Measurements from ENCODE around the gene IFT27.

IFT27 gene

DNA sequence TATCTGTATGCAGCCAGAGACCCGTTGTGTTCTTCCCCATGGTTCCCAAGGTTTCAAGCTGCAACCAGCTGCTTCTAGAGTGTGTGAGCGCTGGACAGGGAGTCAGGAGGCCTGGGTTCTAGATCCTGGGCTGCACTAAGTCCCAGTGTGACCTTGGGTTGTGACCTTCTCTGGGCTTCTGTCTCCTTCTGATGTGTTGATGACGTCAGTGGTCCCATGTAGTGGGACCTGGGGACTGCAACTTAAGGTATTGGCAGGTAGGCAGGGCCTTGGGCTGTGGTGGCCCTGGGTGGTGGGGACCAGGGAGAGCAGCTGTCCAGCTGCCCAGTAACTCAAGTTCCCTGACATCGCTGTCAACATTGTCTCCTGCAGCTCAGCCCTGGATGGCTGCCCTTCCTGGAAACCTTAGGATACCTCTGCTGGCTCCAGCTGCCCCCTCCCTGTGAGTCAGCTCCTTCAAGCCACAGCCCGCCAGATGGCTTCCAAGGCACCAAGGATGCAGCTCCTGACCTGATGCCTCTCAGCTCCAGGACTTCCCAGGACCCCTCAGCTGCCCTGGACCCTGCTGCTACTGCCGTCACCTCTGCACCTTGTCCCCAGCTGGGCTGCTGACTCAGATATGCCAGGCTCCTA is 42.2 kb upstream of the IFT27 start:
- Histone ChIP-seq H3K36me3 (no peaks in the 10 kb centered on the region), H3K4me3 (ENCODE audit: low read depth, low read length) (no peak overlapping the region), H3K4me1 (no peaks in the 10 kb centered on the region), H3K9me3 (no peaks in the 10 kb centered on the region), H3K27me3 (peaks cover 68% of the 10 kb centered on the region)
- DNase-seq: no peak
- TF ChIP-seq, protein P1, sequence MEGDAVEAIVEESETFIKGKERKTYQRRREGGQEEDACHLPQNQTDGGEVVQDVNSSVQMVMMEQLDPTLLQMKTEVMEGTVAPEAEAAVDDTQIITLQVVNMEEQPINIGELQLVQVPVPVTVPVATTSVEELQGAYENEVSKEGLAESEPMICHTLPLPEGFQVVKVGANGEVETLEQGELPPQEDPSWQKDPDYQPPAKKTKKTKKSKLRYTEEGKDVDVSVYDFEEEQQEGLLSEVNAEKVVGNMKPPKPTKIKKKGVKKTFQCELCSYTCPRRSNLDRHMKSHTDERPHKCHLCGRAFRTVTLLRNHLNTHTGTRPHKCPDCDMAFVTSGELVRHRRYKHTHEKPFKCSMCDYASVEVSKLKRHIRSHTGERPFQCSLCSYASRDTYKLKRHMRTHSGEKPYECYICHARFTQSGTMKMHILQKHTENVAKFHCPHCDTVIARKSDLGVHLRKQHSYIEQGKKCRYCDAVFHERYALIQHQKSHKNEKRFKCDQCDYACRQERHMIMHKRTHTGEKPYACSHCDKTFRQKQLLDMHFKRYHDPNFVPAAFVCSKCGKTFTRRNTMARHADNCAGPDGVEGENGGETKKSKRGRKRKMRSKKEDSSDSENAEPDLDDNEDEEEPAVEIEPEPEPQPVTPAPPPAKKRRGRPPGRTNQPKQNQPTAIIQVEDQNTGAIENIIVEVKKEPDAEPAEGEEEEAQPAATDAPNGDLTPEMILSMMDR (IDR thresholded peaks at IDR 0.05; ENCODE audit: low read depth, low read length): no peak

DNA sequence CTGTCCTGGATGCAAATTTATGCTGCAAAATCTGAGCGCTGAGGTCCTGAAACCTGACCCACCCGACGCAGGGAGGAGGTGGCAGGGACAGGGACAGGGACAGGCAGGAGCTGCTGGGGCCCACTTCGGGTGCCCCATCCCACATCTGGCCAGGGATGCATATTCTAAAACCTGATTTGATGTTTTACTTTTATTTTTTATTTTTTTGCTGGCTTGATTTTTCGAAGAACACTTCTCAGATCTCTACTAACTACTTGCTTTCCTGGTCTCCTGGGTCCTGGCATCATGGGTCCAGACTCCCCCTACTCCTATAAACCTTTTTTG is 41.6 kb upstream of the IFT27 start:
- TF ChIP-seq, protein P1 (IDR thresholded peaks at IDR 0.05; ENCODE audit: low read depth, low read length): no peak
- no peaks in the 10 kb centered on the region for H3K9me3 ChIP-seq
- DNase-seq: no peak
- no peaks in the 10 kb centered on the region for H3K4me1 ChIP-seq
- no peak overlapping the region for H3K4me3 ChIP-seq (ENCODE audit: low read depth, low read length)
- peaks cover 72% of the 10 kb centered on the region for H3K27me3 ChIP-seq
- no peaks in the 10 kb centered on the region for H3K36me3 ChIP-seq

DNA sequence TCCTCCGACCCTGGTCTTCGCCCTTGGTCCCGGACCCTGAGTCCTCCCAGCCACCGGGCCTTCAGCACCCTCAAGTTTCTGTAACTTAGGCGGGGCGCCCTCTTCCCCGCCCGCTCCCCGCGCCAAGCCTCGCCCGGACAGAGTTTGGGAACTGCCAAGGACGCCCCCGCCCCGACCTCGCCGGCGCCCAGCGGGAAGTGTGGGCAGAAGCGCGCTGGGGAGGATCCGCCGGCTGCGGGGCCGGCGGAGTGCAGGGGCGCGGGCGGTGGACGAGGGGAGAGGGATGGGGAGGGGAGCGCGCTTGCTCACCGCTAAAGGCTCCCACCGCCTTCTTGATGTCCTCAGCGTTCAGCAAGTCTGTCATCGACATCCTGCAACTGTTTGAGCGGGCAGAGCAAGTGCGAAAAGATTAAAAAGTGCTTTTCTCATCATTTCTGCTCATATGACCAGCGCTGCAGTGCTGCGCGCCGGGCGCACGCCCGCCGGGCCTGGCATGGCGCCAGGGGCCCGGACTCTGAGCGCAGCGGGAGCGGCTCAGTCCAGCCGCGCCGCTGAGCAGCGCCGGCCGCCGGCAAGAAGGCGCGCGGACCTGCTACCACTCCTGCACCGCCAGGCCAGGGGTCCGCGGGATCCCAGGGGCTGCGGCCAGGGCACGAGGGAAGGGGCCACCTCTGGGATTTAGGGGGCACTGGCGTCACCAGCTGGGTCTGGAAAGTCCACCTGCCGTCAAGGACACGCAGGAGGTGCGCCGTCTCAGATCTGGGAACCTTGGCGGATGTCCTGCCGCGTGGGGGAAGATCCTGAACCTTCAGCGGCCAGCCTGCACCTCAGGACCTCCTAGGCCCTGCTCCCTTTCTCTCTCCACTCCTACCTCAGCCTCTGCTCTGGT is 41.0 kb upstream of the IFT27 start, which contains the start of gene PVALB:
Gene PVALB, minus strand, starts transcription at position 400 of the 889 bp plus-strand sequence. Its CDS starts 30 bp downstream, at position 370.
- TF ChIP-seq, protein P1 (IDR thresholded peaks at IDR 0.05; ENCODE audit: low read depth, low read length): no peak
- Histone ChIP-seq H3K9me3 (no peaks in the 10 kb centered on the region), H3K4me3 (ENCODE audit: low read depth, low read length) (no peak within 1 kb of the TSS), H3K36me3 (no peaks in the 10 kb centered on the region), H3K27me3 (peaks cover 72% of the 10 kb centered on the region), H3K4me1 (no peaks in the 10 kb centered on the region)
- peak; percentile 57 for DNase-seq

DNA sequence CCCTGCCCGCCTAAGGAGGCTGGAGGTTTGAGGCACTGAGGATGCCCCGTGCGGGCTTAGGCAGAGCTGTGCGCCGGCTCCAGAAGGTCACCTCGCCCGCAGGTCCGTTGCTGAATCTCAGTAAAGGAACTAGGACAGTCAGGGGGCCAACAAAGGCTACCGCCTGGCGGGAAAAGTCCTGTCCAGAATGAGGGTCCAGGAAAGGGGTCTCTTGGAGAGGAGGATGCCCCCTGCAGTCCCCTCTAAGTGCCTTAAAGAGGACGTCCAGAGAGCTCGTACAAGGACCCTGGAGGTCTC is 40.4 kb upstream of the IFT27 start:
- TF ChIP-seq, protein P1 (IDR thresholded peaks at IDR 0.05; ENCODE audit: low read depth, low read length): no peak
- Histone ChIP-seq H3K36me3 (no peaks in the 10 kb centered on the region), H3K27me3 (peaks cover 72% of the 10 kb centered on the region), H3K4me3 (ENCODE audit: low read depth, low read length) (no peak overlapping the region), H3K9me3 (no peaks in the 10 kb centered on the region), H3K4me1 (no peaks in the 10 kb centered on the region)
- no peak for DNase-seq

DNA sequence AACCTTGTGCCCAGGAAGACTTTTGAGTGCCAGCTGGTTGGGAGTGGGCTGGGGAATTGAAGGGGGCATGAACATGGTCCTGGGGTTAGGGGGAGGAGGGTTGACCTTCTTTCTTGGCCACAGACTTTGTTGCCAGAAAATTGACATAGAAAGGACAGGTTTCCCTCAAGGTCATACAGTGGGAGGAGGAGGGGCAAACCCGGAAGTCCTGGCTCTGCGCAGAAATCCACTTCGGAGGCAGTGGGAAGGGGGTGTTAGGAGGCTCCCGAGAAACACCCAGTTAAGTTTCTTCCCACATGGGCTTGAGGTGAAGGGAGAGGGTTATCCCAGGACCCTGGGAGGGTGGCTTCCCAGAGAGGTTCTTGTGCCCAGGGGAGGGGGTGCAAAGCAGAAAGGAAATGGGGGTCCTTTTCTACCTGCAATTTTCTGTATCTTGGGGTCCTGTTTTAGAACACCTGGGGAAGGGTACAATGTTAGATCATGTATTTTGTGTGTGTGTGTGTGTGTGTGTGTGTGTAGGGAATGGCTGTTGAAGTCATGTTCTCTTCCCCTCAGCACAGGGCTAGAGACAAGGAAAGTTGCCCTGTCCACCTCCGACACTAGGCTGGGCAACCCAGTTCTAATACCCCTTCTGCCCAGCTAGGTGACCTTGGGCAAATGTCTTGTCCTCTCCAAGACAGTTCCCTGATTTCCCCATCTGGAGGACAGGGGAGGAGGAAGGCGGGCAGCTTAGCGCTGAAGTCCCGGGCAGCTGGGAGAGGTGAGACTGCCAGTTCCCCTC is 39.8 kb upstream of the IFT27 start:
- Histone ChIP-seq H3K36me3 (no peaks in the 10 kb centered on the region), H3K9me3 (no peaks in the 10 kb centered on the region), H3K27me3 (peaks cover 70% of the 10 kb centered on the region), H3K4me3 (ENCODE audit: low read depth, low read length) (no peak overlapping the region), H3K4me1 (no peaks in the 10 kb centered on the region)
- TF ChIP-seq, protein P1 (IDR thresholded peaks at IDR 0.05; ENCODE audit: low read depth, low read length): no peak
- DNase-seq: no peak
